Kidney capillary endothelial cell (primary cell): ENCODE measurements around the gene ZSWIM1.

Source experiments
- DNase-seq: peaks from one replicate; pipeline ENCODE4 v3.0.0-alpha.2; 2018; ENCODE audit warnings: low spot score

The ZSWIM1 gene

DNA sequence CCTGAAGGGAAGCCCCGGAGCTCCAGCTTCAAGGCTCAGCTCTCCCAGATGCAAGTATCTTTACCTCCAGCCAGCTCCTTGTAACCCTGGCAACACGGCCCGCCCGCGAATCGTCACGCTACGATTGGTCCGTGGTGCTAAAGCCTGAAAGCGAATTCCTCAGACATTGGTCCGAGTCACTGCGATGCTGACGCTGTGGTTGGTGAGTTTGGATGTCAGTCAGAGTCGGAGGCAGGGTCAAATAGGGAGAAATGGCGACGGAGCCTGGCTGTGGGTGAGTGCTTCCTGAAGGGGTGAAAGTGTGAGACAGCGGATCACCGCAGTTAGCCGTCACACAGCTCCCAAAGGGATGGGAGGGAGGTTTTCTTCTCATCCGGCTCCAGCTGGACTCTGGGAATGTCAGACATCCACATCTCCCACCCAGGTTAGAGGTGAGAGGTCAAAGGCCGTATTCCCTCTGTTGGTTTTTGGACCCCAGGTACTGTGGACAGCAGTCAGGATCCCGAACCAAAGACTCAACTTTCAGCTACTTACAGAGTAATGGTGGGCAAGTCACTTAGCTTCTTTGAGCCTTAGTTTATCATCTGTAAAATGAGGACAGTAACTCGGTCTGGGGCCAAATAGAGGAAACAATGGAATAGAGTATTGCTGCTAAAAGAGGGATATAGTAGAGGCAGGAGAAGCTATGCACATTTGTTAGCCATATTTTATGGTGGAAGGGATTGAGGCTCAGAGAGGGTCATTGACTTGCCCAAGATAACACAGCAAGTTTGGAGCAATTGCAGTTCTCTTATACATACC, at the start of gene ZSWIM1:
TSS of gene ZSWIM1 (plus strand) at position 240 of the 801 bp plus-strand sequence. CDS start 1,366 bp downstream, outside the sequence.
- DNase-seq, result peak; percentile 97

GRCh38 chr20:45832619-45833018, 48.4 kb upstream of the ZSWIM1 start:
- no peak for DNase-seq

DNA sequence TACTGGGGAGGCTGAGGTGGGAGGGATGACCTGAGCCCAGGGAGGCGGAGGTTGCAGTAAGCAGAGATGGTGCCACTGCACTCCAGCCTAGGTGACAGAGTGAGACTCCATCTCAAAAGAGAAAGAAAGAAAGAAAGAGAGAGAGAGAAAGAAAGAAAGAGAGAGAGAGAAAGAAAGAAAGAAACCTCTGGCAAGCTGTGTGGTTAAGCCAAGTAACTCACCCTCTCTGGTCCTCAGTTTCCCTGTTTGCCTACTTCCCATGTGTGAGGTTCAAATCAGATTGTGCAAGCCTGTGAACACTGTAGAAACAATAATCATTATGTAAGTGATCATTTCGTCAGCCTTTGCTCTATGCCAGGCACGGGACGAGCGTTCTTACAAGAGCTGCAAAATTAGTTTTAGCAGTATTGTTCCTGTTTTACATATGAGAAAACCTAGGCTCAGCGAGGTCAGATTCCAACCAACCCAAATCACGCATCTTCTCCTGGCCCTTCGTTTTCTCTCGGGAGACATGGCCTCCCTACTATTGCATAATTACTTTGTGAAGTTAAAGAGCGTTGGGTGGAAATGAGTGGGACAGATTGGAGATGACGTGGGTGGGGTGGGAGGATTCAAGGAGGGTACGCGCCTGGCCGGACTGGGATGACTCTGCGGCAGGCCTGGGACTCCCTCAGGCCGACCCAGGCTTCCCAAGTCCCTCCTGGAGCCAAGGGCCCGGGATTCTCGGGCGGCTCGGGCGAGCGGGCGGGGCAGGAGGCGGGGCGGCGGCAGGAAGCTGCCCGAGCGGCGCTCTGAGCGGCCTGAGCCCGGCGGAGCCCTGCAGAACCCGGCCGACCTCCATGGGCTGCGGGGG, 47.8 kb upstream of the ZSWIM1 start, which contains the start of gene SNX21:
TSS of gene SNX21 (plus strand) at position 770 of the 853 bp plus-strand sequence. CDS start 121 bp downstream, outside the sequence.
- DNase-seq, result peak; percentile 77

GRCh38 chr20:45833883-45834796, 46.9 kb upstream of the ZSWIM1 start:
- no peak for DNase-seq

GRCh38 chr20:45834797-45835161, 46.2 kb upstream of the ZSWIM1 start:
- no peak for DNase-seq

GRCh38 chr20:45835329-45835765, 45.7 kb upstream of the ZSWIM1 start:
- no peak for DNase-seq

DNA sequence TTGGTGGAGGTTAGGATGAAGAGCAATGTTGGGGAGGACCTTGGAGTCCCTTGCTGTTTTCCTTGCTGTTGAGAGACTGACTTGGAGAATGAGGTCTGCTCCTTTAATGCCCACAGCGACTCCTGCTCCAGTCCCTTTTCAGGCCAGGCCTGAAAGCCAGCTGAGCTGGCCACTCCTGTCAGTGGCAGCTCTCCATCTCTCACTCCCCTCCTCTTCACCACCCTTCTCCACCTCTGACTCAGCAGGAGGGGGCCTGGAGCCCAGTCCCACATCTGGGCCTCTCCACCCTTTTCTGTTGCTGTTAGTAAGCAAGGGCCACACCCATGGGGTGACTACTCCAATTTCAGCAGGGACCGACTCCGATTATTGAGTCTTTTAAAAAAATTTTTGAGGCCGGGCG, 45.2 kb upstream of the ZSWIM1 start:
- no peak for DNase-seq

- no peak for DNase-seq
Measured at GRCh38 chr20:45836841-45837240, 44.2 kb upstream of the ZSWIM1 start.

DNA sequence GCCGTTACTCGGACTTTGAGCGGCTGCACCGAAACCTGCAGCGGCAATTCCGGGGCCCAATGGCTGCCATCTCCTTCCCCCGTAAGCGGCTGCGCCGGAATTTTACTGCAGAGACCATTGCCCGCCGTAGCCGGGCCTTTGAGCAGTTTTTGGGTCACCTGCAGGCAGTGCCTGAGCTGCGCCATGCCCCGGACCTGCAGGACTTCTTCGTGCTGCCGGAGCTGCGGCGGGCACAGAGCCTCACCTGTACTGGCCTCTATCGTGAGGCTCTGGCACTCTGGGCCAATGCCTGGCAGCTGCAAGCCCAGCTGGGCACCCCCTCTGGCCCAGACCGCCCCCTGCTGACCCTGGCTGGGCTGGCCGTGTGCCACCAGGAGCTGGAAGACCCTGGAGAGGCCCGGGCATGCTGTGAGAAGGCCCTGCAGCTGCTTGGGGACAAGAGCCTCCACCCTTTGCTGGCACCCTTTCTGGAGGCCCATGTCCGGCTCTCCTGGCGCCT, 40.3 kb upstream of the ZSWIM1 start:
- no peak for DNase-seq

DNA sequence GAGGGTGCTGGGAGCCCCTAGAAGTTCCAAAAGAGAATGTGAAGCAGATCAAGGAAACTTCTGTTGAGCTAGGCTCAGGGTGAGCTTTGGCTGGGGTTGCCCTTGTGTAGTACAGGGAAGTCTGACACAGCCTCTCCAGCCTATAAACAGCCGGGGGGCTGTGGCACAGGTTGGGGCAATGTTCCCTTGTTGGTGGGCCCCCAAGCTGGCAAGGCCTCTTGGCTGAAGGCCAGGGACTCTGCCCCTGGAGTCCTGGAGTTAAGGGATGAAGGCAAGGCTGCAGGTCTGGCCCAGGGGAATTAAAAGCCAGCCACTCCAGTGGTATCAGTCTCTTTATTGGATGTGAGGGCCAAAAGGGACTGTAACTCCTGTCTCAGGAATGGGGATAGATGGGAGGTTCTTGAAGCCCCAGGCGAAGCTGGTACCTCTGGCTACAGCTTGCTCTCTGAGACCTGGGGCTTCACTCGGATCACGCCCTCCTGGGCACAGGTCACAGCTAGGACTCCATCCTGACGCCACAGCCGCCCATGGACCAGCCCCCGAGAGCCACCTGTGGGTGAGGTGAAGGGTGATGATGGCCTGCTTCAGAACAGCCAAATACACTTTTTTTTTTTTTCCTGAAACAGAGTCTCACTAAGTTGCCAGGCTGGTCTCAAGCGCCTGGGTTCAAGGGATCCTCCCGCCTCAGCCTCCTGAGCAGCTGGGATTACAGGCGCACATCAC, 39.5 kb upstream of the ZSWIM1 start:
- no peak for DNase-seq

GRCh38 chr20:45842169-45842812, 38.7 kb upstream of the ZSWIM1 start:
- DNase-seq, result no peak

DNA sequence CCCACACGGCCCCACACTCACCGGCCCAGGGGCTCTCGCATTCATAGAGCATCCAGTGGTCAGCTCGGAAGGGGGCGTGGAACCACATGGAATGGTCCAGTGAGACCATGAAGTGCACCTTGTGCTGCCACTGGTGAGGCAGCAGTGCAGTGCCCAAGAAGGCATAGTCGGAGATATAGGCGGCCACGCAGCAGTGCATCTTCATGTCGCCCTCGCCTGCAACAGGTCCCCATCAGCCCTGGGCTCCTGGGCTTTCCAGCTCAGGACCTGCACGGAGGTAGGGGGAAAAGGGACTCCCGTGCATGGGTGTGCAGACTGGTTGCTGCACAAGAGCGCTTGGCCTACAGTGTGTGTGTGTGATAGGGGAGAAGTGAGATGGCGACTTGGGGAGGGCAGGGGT, 37.5 kb upstream of the ZSWIM1 start:
- DNase-seq, result no peak

- DNase-seq, result no peak
Measured at GRCh38 chr20:45845452-45845851, 35.6 kb upstream of the ZSWIM1 start.

GRCh38 chr20:45848421-45848820, 32.6 kb upstream of the ZSWIM1 start:
- no peak for DNase-seq

GRCh38 chr20:45848969-45849582, 32.0 kb upstream of the ZSWIM1 start:
- DNase-seq, result no peak

GRCh38 chr20:45850238-45850637, 30.8 kb upstream of the ZSWIM1 start:
- DNase-seq, result no peak

DNA sequence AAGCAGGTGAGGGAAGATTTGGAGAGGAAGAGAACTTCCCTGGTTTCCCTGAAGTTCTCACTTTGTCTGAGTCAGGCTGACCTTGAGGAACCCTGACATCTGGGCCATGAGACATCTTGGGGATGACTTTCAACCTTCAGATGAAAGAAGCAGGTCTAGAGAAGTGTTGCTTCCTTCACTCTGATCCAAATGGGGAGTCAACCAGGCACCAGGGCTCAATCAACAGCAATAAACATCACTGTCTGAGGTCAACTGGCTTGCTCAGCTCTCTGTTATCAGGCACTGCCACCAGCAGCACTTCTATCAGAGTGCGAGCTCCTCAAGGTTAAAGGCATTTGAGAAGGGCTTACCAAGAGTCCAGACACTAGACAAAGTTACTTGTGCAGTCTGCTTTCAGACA, 30.1 kb upstream of the ZSWIM1 start:
- DNase-seq, result no peak

- no peak for DNase-seq
Measured at GRCh38 chr20:45851501-45851900, 29.5 kb upstream of the ZSWIM1 start.

GRCh38 chr20:45852326-45852725, 28.7 kb upstream of the ZSWIM1 start:
- DNase-seq, result no peak

DNA sequence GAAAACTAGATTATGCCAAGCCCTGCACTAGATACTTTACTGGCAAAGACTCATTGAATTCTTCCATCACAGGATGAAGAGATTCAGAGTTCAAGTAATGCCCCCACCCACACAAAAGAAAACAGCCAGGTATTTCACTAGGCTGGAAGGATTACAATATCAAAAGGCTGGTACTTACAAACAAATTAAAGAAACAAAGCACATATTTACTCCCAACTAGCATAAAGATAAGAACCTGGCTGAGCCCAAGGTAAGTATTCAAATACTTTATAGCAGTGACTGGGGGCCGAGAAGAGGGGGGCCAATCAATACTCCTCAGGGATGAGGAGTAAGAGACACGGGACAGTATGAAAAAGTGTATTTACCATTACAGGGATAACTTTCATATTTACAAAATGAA, 27.5 kb upstream of the ZSWIM1 start:
- DNase-seq, result no peak
